HG03354 (cell line): ENCODE results near the gene PPAN.

Experiments used
- ATAC-seq: cut with Tn5 transposase; IDR thresholded peaks from one replicate; pipeline ENCODE4 v1.9.1; 2021; ENCODE audit warnings: mild to moderate bottlenecking; ENCODE audit not compliant: unreplicated experiment, poor library complexity, severe bottlenecking

The PPAN gene

GRCh38 chr19:10136936-10137335 lies 30.8 kb downstream of the PPAN start:
- no peak for ATAC-seq

GRCh38 chr19:10137751-10138682 lies 31.9 kb downstream of the PPAN start:
- ATAC-seq = no peak

DNA sequence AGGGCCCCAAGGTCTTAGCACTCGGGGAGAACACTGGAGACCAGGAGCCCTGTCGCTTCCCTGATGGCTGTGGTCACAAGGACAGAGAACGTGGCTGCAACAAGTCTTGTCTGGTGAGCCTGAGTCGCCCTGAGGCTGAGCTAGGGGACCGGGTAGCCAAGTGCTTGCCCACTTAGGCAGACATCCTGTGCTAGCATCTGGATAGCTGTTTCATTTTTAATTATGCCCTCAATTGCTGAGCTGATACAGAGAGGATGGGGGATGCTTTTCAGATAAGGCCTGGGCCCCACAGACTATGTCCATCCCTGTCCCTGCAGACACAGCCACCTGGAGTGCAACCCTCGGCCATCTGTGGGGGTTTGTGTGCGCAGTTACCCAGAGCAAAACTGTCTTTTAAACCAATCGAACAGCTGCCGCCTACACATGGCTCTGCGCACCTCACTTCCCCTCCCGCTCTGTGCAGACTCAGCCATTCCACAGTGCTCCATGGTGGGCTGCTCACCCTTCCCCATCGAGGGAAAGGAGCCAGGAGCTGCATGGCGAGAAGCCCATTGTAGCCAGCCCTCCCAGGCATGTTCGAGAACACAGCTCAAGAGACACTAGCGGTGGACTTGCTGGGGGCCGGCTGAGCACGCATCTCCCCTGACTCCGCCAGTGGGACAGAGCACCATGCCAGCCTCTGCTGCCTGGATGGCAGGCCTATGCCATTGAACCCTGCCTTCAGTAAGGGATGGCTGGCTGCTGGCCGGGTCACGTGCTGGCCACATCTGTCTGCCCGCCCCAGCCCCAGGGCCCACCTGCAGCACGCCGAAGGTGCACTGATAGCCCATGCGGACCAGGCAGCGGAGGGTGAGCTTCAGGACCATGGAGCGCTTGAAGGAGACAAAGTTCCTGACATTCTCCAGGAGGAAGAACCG lies 33.0 kb downstream of the PPAN start:
- ATAC-seq = no peak

- ATAC-seq = no peak
These were observed 33.8 kb downstream of the PPAN start for GRCh38 chr19:10139952-10140351.

GRCh38 chr19:10141479-10141878 lies 35.3 kb downstream of the PPAN start:
- no peak for ATAC-seq

DNA sequence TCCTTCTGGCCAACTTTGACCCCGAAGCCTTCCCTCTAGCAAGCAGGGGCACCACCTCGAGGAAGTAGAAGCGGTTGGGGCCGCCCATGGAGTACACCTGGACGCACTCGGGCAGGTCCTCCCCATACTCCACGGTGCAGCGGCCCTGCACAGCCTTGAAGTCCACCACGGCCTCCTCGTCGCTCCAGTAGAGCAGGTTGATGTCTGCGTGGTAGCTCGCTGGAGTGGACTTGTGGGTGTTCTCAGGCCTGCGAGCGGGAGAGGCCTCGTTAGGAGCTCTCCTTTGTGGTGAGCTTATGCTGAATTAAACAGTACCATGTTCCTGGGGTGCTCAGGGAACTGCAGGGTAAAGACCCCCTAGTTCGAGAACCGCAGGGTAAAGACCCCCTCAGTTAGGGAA lies 35.8 kb downstream of the PPAN start:
- no peak for ATAC-seq

- ATAC-seq = no peak
These were observed 36.7 kb downstream of the PPAN start for GRCh38 chr19:10142701-10143375.

DNA sequence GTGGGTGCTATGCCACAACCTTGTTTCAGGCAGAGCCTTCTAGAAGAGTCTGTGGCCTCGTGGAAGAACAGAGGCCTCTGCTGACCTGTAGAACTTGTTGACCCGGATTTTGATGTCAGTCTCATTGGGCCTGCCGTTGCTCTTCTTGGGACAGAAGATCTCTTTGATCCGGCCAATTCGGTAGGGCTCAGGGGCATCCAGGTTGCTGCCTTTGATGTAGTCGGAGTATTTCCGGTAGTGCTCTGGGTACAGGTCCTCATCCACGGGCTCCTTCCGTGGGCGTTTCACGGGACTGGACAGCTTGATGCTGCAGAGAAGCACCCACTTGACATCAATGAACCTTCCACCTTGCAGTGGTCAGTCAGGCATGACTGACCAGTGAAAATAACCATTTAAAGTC lies 37.5 kb downstream of the PPAN start:
- ATAC-seq = no peak

- ATAC-seq = no peak
These were observed 38.2 kb downstream of the PPAN start for GRCh38 chr19:10144361-10144760.

DNA sequence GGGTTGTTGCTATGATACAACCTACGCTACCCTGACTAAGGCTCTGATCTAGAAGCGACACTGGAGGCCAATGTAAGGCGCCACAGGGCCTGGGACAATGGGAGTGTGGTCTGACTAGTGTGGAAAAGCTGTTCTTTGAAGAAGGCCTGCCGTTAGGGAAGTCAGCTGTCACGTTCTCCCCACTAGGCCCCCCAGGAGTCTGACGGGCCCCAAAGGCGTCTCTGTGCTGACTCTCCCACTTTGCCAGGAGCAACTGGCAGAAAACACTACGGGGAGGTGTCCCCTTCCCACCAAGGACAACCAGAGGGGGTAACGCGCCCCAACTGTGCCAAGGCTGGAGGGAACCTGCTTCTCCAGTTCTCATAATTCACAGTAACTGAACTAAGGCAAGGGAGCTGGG lies 38.9 kb downstream of the PPAN start:
- ATAC-seq = no peak

DNA sequence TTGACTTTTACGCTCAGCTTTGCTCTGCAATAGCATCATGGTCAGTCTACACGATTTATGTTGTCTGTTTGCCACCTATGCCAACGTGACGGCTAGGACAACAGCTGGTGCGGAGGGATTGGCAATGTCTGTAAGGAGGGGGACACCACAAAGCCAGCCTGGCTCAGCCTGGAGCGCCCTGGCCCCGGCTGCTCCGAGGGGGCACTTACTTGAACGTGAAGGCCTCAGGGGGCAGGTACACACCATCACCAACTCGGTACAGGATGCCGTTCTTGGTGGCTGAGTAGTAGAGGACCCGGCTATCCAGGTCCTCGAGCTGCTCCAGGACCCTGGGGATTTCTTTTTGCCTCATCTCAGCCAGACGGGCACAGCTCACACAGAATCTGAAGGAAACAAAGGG lies 40.0 kb downstream of the PPAN start:
- ATAC-seq = no peak

GRCh38 chr19:10149427-10149826 lies 43.3 kb downstream of the PPAN start:
- no peak for ATAC-seq

DNA sequence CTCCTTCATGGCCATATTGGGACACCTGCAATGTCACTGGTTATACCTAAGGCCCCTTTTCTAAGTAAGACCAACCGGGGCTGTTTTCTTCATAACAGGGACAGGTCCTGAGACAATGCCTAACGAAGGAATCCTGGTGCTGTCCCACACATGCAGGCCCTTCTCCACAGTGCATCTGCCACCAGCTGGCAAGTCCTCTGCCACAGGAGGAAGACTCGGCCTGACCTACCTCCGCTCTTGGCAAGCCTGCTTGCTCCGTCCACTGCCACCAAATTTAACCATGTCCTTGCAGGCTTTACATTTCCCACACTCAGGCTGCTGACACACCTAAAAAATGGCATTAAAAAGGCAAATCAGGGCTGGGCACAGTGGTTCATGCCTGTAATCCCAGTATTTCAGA lies 45.4 kb downstream of the PPAN start:
- no peak for ATAC-seq

DNA sequence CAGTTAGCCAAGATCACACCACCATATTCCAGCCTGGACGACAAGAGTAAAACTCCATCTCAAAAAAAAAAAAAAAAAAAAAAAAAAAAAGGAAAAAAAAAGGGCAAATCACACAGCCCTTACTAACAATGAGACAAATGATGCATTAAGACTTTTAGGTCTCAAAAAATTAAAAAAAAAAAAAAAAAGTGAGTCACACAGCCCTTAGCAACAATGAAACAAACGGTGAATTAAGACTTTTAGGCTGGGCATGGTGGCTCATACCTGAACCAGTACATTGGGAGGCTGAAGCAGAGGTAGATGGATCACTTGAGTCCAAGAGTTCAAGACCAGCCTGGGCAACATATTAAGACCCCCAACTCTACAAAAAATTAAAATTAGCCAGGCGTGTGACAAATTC lies 45.9 kb downstream of the PPAN start:
- no peak for ATAC-seq

- no peak for ATAC-seq
These were observed 49.7 kb downstream of the PPAN start for GRCh38 chr19:10155839-10156238.

GRCh38 chr19:10158071-10158470 lies 51.9 kb downstream of the PPAN start:
- ATAC-seq = no peak

- no peak for ATAC-seq
These were observed 52.3 kb downstream of the PPAN start for GRCh38 chr19:10158485-10158884.

DNA sequence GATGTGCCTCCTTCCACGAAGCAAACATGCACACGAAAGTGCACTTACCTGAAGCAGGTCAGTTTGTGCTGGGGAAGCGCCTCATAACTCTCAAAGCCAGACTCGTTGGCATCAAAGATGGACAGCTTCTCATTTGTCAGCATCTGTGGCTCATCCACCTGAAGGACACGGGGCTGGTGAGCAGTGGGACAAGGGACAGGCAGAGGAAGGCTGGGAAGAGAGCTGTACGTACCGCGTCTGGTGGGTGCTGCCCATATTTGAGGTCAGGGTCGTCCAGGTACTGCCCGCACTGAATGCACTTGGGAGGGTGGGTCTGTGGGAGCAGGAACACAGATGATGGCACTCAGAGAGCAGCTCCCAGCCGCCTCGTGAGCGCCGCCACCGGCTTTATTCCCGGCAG lies 53.4 kb downstream of the PPAN start:
- ATAC-seq = no peak
